Kidney tubule cell (primary cell): ENCODE measurements around the gene OTUD4.
A peak's percentile ranks its signal among the peaks of the same experiment; 100 is the strongest.
"Not testable (repeated sequence)": the region's sequence is repeated elsewhere in the genome, so short reads cannot be mapped to it uniquely, and the experiment has no call there.

ENCODE experiments used
- DNase-seq: peaks from one replicate; pipeline ENCODE4 v3.0.0-alpha.2; 2018; ENCODE audit warnings: low spot score

OTUD4 gene

GRCh38 chr4:145180298-145181090 lies at the start of gene OTUD4:
Gene OTUD4 (minus strand): TSS chr4:145180589. CDS start chr4:145179973, 616 bp downstream.
- DNase-seq: peak; percentile 98

- DNase-seq: not testable (repeated sequence)
Measured at GRCh38 chr4:145223228-145223627, 42.8 kb upstream of the OTUD4 start.

GRCh38 chr4:145221529-145221928 lies 41.1 kb upstream of the OTUD4 start:
- DNase-seq: not testable (repeated sequence)

GRCh38 chr4:145219090-145219489 lies 38.7 kb upstream of the OTUD4 start:
- DNase-seq: no peak

GRCh38 chr4:145218251-145218650 lies 37.9 kb upstream of the OTUD4 start:
- no peak for DNase-seq

- DNase-seq: no peak
Measured at GRCh38 chr4:145217349-145217748, 37.0 kb upstream of the OTUD4 start.

GRCh38 chr4:145216535-145216934 lies 36.1 kb upstream of the OTUD4 start:
- peak; percentile 43 for DNase-seq

GRCh38 chr4:145213245-145213644 lies 32.9 kb upstream of the OTUD4 start:
- no peak for DNase-seq

GRCh38 chr4:145207934-145208333 lies 27.5 kb upstream of the OTUD4 start:
- peak; percentile 28 for DNase-seq

GRCh38 chr4:145203410-145203809 lies 23.0 kb upstream of the OTUD4 start:
- no peak for DNase-seq

GRCh38 chr4:145200366-145200765 lies 20.0 kb upstream of the OTUD4 start:
- no peak for DNase-seq

- no peak for DNase-seq
Measured at GRCh38 chr4:145199051-145199716, 18.8 kb upstream of the OTUD4 start.

- DNase-seq: no peak
Measured at GRCh38 chr4:145196747-145197146, 16.4 kb upstream of the OTUD4 start.

- peak; percentile 57 for DNase-seq
Measured at GRCh38 chr4:145195167-145195952, 15.0 kb upstream of the OTUD4 start.

GRCh38 chr4:145189981-145190380 lies 9.6 kb upstream of the OTUD4 start:
- DNase-seq: peak; percentile 12

GRCh38 chr4:145186729-145187128 lies 6.3 kb upstream of the OTUD4 start:
- DNase-seq: no peak

GRCh38 chr4:145183581-145183980 lies 3.2 kb upstream of the OTUD4 start:
- DNase-seq: no peak

GRCh38 chr4:145183023-145183422 lies 2.6 kb upstream of the OTUD4 start:
- peak; percentile 82 for DNase-seq

- no peak for DNase-seq
Measured at GRCh38 chr4:145182222-145182621, 1.8 kb upstream of the OTUD4 start.

- DNase-seq: no peak
Measured at GRCh38 chr4:145181091-145181501, 707 bp upstream of the OTUD4 start.

GRCh38 chr4:145179861-145180297 lies 510 bp downstream of the OTUD4 start:
- not testable (repeated sequence) for DNase-seq

- peak; percentile 67 for DNase-seq
Measured at GRCh38 chr4:145179281-145179860, 1.0 kb downstream of the OTUD4 start.
